PC-9 (cell line): ENCODE measurements around the gene RBM15. TPM values are rescaled to one million over a fixed set of nuclear protein-coding genes. Genes with fewer than 3 reads are reported as not detected.

Experiments used
- BruUV-seq: library from RNA; stranded (reverse); fragments of 400-500 nt; replicated peaks from 2 replicates; lab custom pipeline; 2021; lab: Mats Ljungman, UMichigan
- CTCF ChIA-PET: fragments of 300-600 bp; sonication (Branson Sonifier 250); formaldehyde crosslinking; loops from one replicate; lab custom pipeline; 2022; ENCODE audit warnings: antibody characterized with exemption; lab: Charles Lee
- POLR2A ChIA-PET: fragments of 300-600 bp; sonication (Branson Sonifier 250); formaldehyde crosslinking; loops from one replicate; lab custom pipeline; 2022; ENCODE audit warnings: antibody characterized with exemption; ENCODE audit not compliant: unreplicated experiment; lab: Charles Lee
- DNase-seq, 2 experiments: peaks; one replicate each; pipeline versions ENCODE4 v3.0.0 to v3.0.0-alpha.2; 2015 to 2022; ENCODE audit warnings: mixed read lengths in 1 of 2
- H2AFZ ChIP-seq: fragments of 200-600 bp; sonication (generic); 2 replicates; pipeline ENCODE4 v1.8.1; 2017; ENCODE audit warnings: antibody characterized with exemption
- H3F3A ChIP-seq: fragments of 200-600 bp; sonication (generic); 2 replicates; pipeline ENCODE4 v1.8.1; 2017; ENCODE audit warnings: antibody characterized with exemption, mild to moderate bottlenecking, low read depth; ENCODE audit not compliant: insufficient read depth
- H3K27ac ChIP-seq: fragments of 200-600 bp; sonication (generic); 2 replicates; pipeline ENCODE4 v1.6.1; 2016; ENCODE audit warnings: mixed run types
- H3K27me3 ChIP-seq: fragments of 200-600 bp; sonication (generic); 2 replicates; pipeline ENCODE4 v1.6.1; 2016; ENCODE audit warnings: low read depth, mixed run types; ENCODE audit not compliant: insufficient read depth
- H3K36me3 ChIP-seq: fragments of 200-600 bp; sonication (generic); 2 replicates; pipeline ENCODE4 v1.6.1; 2016; ENCODE audit warnings: low read depth, mixed run types
- H3K4me1 ChIP-seq: fragments of 200-600 bp; sonication (generic); replicated peaks from 2 replicates; pipeline ENCODE4 v1.6.1; 2016; ENCODE audit warnings: mixed run types; ENCODE audit not compliant: insufficient read depth
- H3K4me2 ChIP-seq: fragments of 200-600 bp; sonication (generic); 2 replicates; pipeline ENCODE4 v1.6.1; 2017; ENCODE audit warnings: mixed run types
- H3K4me3 ChIP-seq: fragments of 200-600 bp; sonication (generic); 2 replicates; pipeline ENCODE4 v1.6.1; 2016; ENCODE audit warnings: mixed run types
- H3K79me2 ChIP-seq: fragments of 200-600 bp; sonication (generic); 2 replicates; pipeline ENCODE4 v1.6.1; 2017; ENCODE audit warnings: low read depth, mixed run types
- H3K9me2 ChIP-seq: fragments of 200-600 bp; sonication (generic); 2 replicates; pipeline ENCODE4 v1.8.1; 2017; ENCODE audit warnings: mild to moderate bottlenecking; ENCODE audit not compliant: insufficient read depth
- H3K9me3 ChIP-seq: fragments of 200-600 bp; sonication (generic); 2 replicates; pipeline ENCODE4 v1.8.1; 2016; ENCODE audit warnings: low read depth; ENCODE audit not compliant: insufficient read depth
- H4K20me1 ChIP-seq: fragments of 200-600 bp; sonication (generic); 2 replicates; pipeline ENCODE4 v1.8.1; 2017; ENCODE audit not compliant: insufficient read depth
- EZH2 ChIP-seq: fragments of 200-600 bp; sonication (generic); IDR thresholded peaks from 2 replicates; pipeline ENCODE4 v1.8.0; 2017; ENCODE audit warnings: antibody characterized with exemption, low read depth
- intact Hi-C: fragments of 100-400 bp; cut with micrococcal nuclease; formaldehyde crosslinking; loops from one replicate; pipeline ENCODE4 v1.10.0; 2022; ENCODE audit not compliant: unreplicated experiment
- total RNA-seq: library from RNA; stranded (reverse); gene quantifications from 2 replicates; pipeline ENCODE4 v1.2.3, GENCODE V29; 2021
- TF ChIP-seq, protein P1 (sequence below): fragments of 200-600 bp; sonication (generic); conservative IDR thresholded peaks from 2 replicates; pipeline ENCODE4 v1.6.1; 2017; ENCODE audit warnings: mixed run types, antibody characterized with exemption, mild to moderate bottlenecking, moderate library complexity

The RBM15 gene
- total RNA-seq, 1 experiment from 2014 or later: 43.1 TPM

DNA sequence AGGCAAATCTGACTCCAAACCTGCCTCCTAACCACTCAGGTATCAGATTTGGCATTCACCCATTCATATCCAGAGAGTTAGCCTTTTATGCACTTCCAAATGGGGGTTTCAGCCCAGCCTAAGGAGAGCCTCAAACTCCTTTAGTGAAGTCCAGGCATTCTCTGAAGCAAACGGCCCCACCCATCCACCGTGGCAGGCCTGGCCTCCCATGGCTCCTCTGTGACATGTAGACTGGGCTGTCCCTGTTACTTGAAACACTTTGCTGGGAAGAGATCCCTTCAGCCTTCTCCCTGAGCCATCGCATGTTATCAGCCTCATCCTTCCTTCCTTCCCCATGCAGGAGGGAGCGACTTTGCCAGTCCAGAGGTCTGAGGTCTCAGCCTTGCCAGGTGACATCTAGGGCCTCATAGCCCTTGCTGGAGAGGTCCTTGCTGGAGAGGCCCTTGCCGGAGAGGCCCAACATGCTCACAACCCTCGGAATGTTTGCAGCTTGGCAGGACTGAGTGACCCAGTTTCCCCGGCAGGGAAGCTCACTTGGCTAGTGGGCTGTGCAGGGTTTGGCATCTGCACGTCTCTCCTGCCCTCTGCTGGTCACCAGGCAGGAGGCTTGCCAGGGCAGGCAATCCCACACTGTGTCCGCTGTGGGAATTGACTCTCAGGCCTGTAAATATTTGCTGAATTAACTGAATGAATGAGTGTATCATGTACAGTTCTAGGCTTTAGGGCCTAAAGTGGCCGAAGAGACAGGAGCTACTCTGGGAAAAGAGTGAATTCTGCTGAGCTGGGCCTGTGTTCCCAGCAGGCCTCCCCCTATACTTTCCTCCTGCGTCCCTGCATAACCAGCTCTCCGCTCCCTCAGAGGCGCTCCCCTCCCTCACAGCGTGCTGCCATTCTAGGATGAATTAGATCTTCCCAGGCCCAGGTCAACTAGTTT is 26.7 kb upstream of the RBM15 start:
- POLR2A ChIA-PET: interaction anchor here (0.5 kb wide), 1 partner anchor 26 kb away, joined by 3 read pairs; no protein-coding TSS in a partner anchor
- Histone ChIP-seq H3K9me2 (no peaks in the 10 kb centered on the region), H3K27ac (no peak overlapping the region), H3F3A (no peaks in the 10 kb centered on the region), H3K4me2 (0 out of 2 replicates have a peak overlapping the region, but pooled peaks have one; percentile 4), H3K9me3 (no peaks in the 10 kb centered on the region), H2AFZ (no peak overlapping the region), H3K36me3 (no peaks in the 10 kb centered on the region), H3K27me3 (no peaks in the 10 kb centered on the region), H3K79me2 (no peaks in the 10 kb centered on the region), H4K20me1 (no peaks in the 10 kb centered on the region), H3K4me1 (no peaks in the 10 kb centered on the region), H3K4me3 (no peak overlapping the region)
- TF ChIP-seq, protein P1, sequence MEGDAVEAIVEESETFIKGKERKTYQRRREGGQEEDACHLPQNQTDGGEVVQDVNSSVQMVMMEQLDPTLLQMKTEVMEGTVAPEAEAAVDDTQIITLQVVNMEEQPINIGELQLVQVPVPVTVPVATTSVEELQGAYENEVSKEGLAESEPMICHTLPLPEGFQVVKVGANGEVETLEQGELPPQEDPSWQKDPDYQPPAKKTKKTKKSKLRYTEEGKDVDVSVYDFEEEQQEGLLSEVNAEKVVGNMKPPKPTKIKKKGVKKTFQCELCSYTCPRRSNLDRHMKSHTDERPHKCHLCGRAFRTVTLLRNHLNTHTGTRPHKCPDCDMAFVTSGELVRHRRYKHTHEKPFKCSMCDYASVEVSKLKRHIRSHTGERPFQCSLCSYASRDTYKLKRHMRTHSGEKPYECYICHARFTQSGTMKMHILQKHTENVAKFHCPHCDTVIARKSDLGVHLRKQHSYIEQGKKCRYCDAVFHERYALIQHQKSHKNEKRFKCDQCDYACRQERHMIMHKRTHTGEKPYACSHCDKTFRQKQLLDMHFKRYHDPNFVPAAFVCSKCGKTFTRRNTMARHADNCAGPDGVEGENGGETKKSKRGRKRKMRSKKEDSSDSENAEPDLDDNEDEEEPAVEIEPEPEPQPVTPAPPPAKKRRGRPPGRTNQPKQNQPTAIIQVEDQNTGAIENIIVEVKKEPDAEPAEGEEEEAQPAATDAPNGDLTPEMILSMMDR: peak; percentile 99
- no peak for TF ChIP-seq EZH2
- CTCF ChIA-PET: interaction anchor here (0.6 to 2.1 kb wide), 12 partner anchors 16 to 1229 kb away, joined by 3 to 33 read pairs (median 4); partner anchors contain the start of gene KCNC4
- intact Hi-C loops: loop anchor here (1.0 to 2.0 kb wide), 5 partner anchors 105 to 302 kb away; no protein-coding TSS in a partner anchor
- BruUV-seq: no TSS peak
- DNase-seq: peak; percentile 72 to 74

DNA sequence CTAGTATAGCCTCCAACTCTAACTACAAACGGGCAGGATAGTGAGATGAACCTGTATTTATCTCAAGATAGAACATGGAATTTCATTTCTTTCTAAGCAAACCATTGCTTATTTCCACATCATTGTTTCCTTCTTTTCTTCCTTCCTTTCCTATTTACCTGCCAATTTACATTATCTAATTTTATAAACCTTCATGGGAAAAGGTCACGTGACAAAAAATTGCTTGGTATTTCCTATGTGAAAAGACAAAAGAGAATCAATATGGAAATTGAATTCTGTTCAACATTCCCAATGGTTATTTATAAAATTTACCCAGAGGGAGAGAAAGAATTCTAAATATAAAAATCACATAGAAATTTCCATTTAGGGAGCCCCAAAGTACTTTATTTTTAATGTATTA is 22.4 kb upstream of the RBM15 start:
- intact Hi-C loops: no loop called here
- Histone ChIP-seq H3K4me1 (peaks cover 22% of the 10 kb centered on the region), H3K4me3 (no peak overlapping the region), H3F3A (peaks cover 17% of the 10 kb centered on the region), H2AFZ (no peak overlapping the region), H3K9me2 (no peaks in the 10 kb centered on the region), H4K20me1 (no peaks in the 10 kb centered on the region), H3K27ac (no peak overlapping the region), H3K4me2 (no peak overlapping the region), H3K9me3 (peaks cover 19% of the 10 kb centered on the region), H3K27me3 (no peaks in the 10 kb centered on the region), H3K79me2 (no peaks in the 10 kb centered on the region), H3K36me3 (no peaks in the 10 kb centered on the region)
- TF ChIP-seq, protein P1: no peak
- TF ChIP-seq EZH2: no peak
- no peak for DNase-seq
- ChIA-PET POLR2A (no interaction called here), CTCF (interaction anchor here (0.6 kb wide), 1 partner anchor 26 kb away, joined by 3 read pairs; no protein-coding TSS in a partner anchor)
- BruUV-seq: no TSS peak

DNA sequence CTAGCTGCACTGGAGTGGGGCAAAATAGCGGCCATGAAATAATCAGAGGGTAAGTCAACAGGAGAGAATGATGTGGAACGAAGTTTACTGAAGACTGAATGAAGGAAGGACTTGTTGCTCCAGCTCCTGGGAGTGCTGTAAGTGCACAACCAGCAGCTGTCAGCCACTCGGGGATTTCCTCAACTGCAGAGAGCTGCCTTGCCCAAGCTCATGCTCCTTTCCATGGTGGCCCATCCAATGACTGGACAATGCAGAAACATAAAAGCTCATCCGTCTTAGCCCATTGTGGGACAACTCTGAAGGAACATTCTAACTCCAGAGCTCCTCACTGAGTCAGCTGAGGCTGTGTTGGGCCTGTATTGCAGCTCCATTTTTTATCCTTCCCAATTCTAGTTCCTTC is 21.1 kb upstream of the RBM15 start:
- H3K9me2 ChIP-seq: no peaks in the 10 kb centered on the region
- ChIA-PET POLR2A (no interaction called here), CTCF (no interaction called here)
- DNase-seq: no peak
- H3K9me3 ChIP-seq: peaks cover 19% of the 10 kb centered on the region
- no peak overlapping the region for H3K4me3 ChIP-seq
- TF ChIP-seq EZH2: no peak
- TF ChIP-seq, protein P1: no peak
- no peak overlapping the region for H2AFZ ChIP-seq
- H3K27me3 ChIP-seq: no peaks in the 10 kb centered on the region
- H3K4me2 ChIP-seq: no peak overlapping the region
- no peaks in the 10 kb centered on the region for H4K20me1 ChIP-seq
- peaks cover 17% of the 10 kb centered on the region for H3F3A ChIP-seq
- H3K36me3 ChIP-seq: no peaks in the 10 kb centered on the region
- peaks cover 22% of the 10 kb centered on the region for H3K4me1 ChIP-seq
- H3K27ac ChIP-seq: no peak overlapping the region
- H3K79me2 ChIP-seq: no peaks in the 10 kb centered on the region
- intact Hi-C loops: no loop called here
- no TSS peak for BruUV-seq
